ENCODE data around the gene SPDYC. TPM values are rescaled to one million over a fixed set of nuclear protein-coding genes. Genes with fewer than 3 reads are reported as not detected.

Gene SPDYC
- total and polyA plus RNA-seq, 9 of the 15 experiments (the other 6 are each of a cell fraction or from before 2014, with no cell fraction given), result 4.4 to 18.8 (median 9.2) TPM

- no peak for TF ChIP-seq MGA (IDR thresholded peaks at IDR 0.05)
- peak; percentile 48 for TF ChIP-seq RBBP5 (IDR thresholded peaks at IDR 0.05; ENCODE audit: borderline replicate concordance, insufficient read depth, low read length, poor library complexity, severe bottlenecking)
- TF ChIP-seq CGGBP1 (CRISPR knock-in tag; IDR thresholded peaks at IDR 0.05), result no peak
- no peak for TF ChIP-seq ELK3 (CRISPR knock-in tag; IDR thresholded peaks at IDR 0.05)
- TF ChIP-seq EP400 (IDR thresholded peaks at IDR 0.05), result peak; percentile 54
- TF ChIP-seq MIER1 (IDR thresholded peaks at IDR 0.05; ENCODE audit: low read depth), result no peak
- TF ChIP-seq ERF (CRISPR knock-in tag; IDR thresholded peaks at IDR 0.05), result peak; percentile 66; the same call in 1 of the 2 replicates
- no peak for TF ChIP-seq JUN (IDR thresholded peaks at IDR 0.05; ENCODE audit: borderline replicate concordance, low read depth, low read length)
- no peak for TF ChIP-seq JUN (CRISPR knock-in tag; IDR thresholded peaks at IDR 0.05; ENCODE audit: borderline replicate concordance)
- peak; percentile 38 for TF ChIP-seq SMAD1 (IDR thresholded peaks at IDR 0.05; ENCODE audit: low read depth, low read length, partially characterized antibody)
- TF ChIP-seq KDM2B (CRISPR knock-in tag; IDR thresholded peaks at IDR 0.05), result no peak; the same call in 1 of the 2 replicates
- TF ChIP-seq ZBTB1 (CRISPR knock-in tag; IDR thresholded peaks at IDR 0.05; ENCODE audit: borderline replicate concordance, low read depth), result peak; percentile 81
These were observed 11.0 kb downstream of the SPDYC start (continued) for GRCh38 chr11:65180877-65181568.
